GM23248 (cell line): ENCODE measurements around the gene LRP6. TPM values are rescaled to one million over a fixed set of nuclear protein-coding genes. Genes with fewer than 3 reads are reported as not detected.
A peak's percentile ranks its signal among the peaks of the same experiment; 100 is the strongest.

Source experiments
- DNase-seq: peaks from one replicate; pipeline ENCODE4 v3.0.0-alpha.2; 2015
- H2AFZ ChIP-seq: fragments of 200-600 bp; sonication (generic); 2 replicates; pipeline ENCODE4 v1.6.1; 2016; ENCODE audit warnings: antibody characterized with exemption
- H3F3A ChIP-seq: fragments of 200-600 bp; sonication (generic); 2 replicates; pipeline ENCODE4 v1.6.1; 2016; ENCODE audit warnings: mild to moderate bottlenecking, antibody characterized with exemption, mixed run types; ENCODE audit not compliant: insufficient read depth
- H3K27ac ChIP-seq: fragments of 200-600 bp; sonication (generic); 2 replicates; pipeline ENCODE4 v1.5.1; 2016; ENCODE audit warnings: mild to moderate bottlenecking
- H3K27me3 ChIP-seq: fragments of 200-600 bp; sonication (generic); replicated peaks from 2 replicates; pipeline ENCODE4 v1.6.1; 2016; ENCODE audit warnings: mild to moderate bottlenecking; ENCODE audit not compliant: insufficient read depth
- H3K36me3 ChIP-seq: fragments of 200-600 bp; sonication (generic); 2 replicates; pipeline ENCODE4 v1.6.1; 2016; ENCODE audit warnings: low read depth, mild to moderate bottlenecking
- H3K4me1 ChIP-seq: fragments of 200-600 bp; sonication (generic); 2 replicates; pipeline ENCODE4 v1.6.1; 2016; ENCODE audit warnings: mild to moderate bottlenecking; ENCODE audit not compliant: insufficient read depth
- H3K4me2 ChIP-seq: fragments of 200-600 bp; sonication (generic); one replicate; pipeline ENCODE4 v1.6.1; 2016; ENCODE audit warnings: mild to moderate bottlenecking; ENCODE audit not compliant: unreplicated experiment
- H3K4me3 ChIP-seq: fragments of 200-600 bp; sonication (generic); 2 replicates; pipeline ENCODE4 v1.5.1; 2016; ENCODE audit warnings: mild to moderate bottlenecking
- H3K79me2 ChIP-seq: fragments of 200-600 bp; sonication (generic); 2 replicates; pipeline ENCODE4 v1.6.1; 2016; ENCODE audit warnings: mild to moderate bottlenecking; ENCODE audit not compliant: insufficient read depth
- H3K9ac ChIP-seq: fragments of 200-600 bp; sonication (generic); 2 replicates; pipeline ENCODE4 v1.6.1; 2016; ENCODE audit warnings: mild to moderate bottlenecking
- H3K9me2 ChIP-seq: fragments of 200-600 bp; sonication (generic); 2 replicates; pipeline ENCODE4 v1.6.1; 2016; ENCODE audit warnings: mixed run types, mild to moderate bottlenecking, moderate library complexity; ENCODE audit not compliant: insufficient read depth
- H3K9me3 ChIP-seq: fragments of 200-600 bp; sonication (generic); one replicate; pipeline ENCODE4 v1.6.1; 2017; ENCODE audit warnings: low read depth
- H4K20me1 ChIP-seq: fragments of 200-600 bp; sonication (generic); 2 replicates; pipeline ENCODE4 v1.6.0; 2016; ENCODE audit not compliant: insufficient read depth
- EZH2 ChIP-seq: fragments of 200-600 bp; sonication (generic); IDR thresholded peaks from 2 replicates; pipeline ENCODE4 v1.6.1; 2018; ENCODE audit warnings: antibody characterized with exemption, mild to moderate bottlenecking; ENCODE audit not compliant: insufficient read depth, poor library complexity, severe bottlenecking
- EZH2phosphoT487 ChIP-seq: fragments of 200-600 bp; sonication (generic); IDR thresholded peaks from 2 replicates; pipeline ENCODE4 v1.6.1; 2018; ENCODE audit warnings: antibody characterized with exemption, moderate library complexity, mild to moderate bottlenecking, low read depth; ENCODE audit not compliant: insufficient read depth
- WGBS, 2 experiments: methylation state at CpG; one replicate each; pipeline ENCODE4 v1.1.6; 2015 to 2017; ENCODE audit warnings: low lambda C conversion rate in 2 of 2, low coverage in 1 of 2; ENCODE audit errors: missing lambda C conversion rate in 2 of 2; 5-methylcytosine and 5-hydroxymethylcytosine counted together
- in situ Hi-C: fragments of 300-500 bp; cut with MboI; formaldehyde crosslinking; loops from 2 replicates; pipeline ENCODE4 v1.15.0; 2020
- polyA plus RNA-seq: library from polyadenylated mRNA; unstranded; fragments of >200 nt; fragmentation: Nextera tagmentation; extraction: Ambion mirVana; gene quantifications from 2 replicates; pipeline ENCODE4 v1.2.1, GENCODE V29; 2016
- total RNA-seq: library from RNA; depleted of rRNA; stranded (reverse); fragments of >200 nt; shearing (Covaris generic); gene quantifications from 2 replicates; pipeline ENCODE4 v1.2.3, GENCODE V29; 2014

Gene LRP6
- total and polyA plus RNA-seq, 2 experiments from 2014 or later = 10.3 to 20.1 TPM

- H3K4me3 ChIP-seq = no peak overlapping the region
- H2AFZ ChIP-seq = no peak overlapping the region
- H3K4me1 ChIP-seq = no peaks in the 10 kb centered on the region
- H4K20me1 ChIP-seq = no peaks in the 10 kb centered on the region
- H3K27ac ChIP-seq = no peak overlapping the region
- H3K79me2 ChIP-seq = no peaks in the 10 kb centered on the region
- H3F3A ChIP-seq = no peaks in the 10 kb centered on the region
- in situ Hi-C loops = no loop called here
- TF ChIP-seq EZH2phosphoT487 (no peak), EZH2 (no peak)
- no peak overlapping the region for H3K9ac ChIP-seq
- H3K9me3 ChIP-seq = no peaks in the 10 kb centered on the region
- H3K4me2 ChIP-seq = no peak overlapping the region
- no peak for DNase-seq
- no peaks in the 10 kb centered on the region for H3K27me3 ChIP-seq
- H3K36me3 ChIP-seq = no peaks in the 10 kb centered on the region
- 67 to 68% methylated on average over 2 of the region's 2 CpGs for WGBS, 2 experiments
- no peaks in the 10 kb centered on the region for H3K9me2 ChIP-seq
Observed at GRCh38 chr12:12302976-12303375, 36.1 kb upstream of the LRP6 start.

- Histone ChIP-seq H3K4me1 (no peaks in the 10 kb centered on the region), H4K20me1 (no peaks in the 10 kb centered on the region), H3K9ac (no peak overlapping the region), H3K27ac (no peak overlapping the region), H3K27me3 (no peaks in the 10 kb centered on the region), H3K36me3 (no peaks in the 10 kb centered on the region), H3F3A (no peaks in the 10 kb centered on the region), H3K4me2 (no peak overlapping the region), H3K4me3 (no peak overlapping the region), H3K9me2 (no peaks in the 10 kb centered on the region), H3K79me2 (no peaks in the 10 kb centered on the region), H2AFZ (no peak overlapping the region), H3K9me3 (no peaks in the 10 kb centered on the region)
- no peak for DNase-seq
- in situ Hi-C loops = no loop called here
- WGBS, 2 experiments = 49 to 63% methylated on average over 2 of the region's 2 CpGs
- TF ChIP-seq EZH2phosphoT487 (no peak), EZH2 (no peak)
Observed at GRCh38 chr12:12301122-12301521, 34.3 kb upstream of the LRP6 start.

GRCh38 chr12:12297201-12297830 lies 30.5 kb upstream of the LRP6 start:
- TF ChIP-seq EZH2 (no peak), EZH2phosphoT487 (no peak)
- Histone ChIP-seq H3K79me2 (no peaks in the 10 kb centered on the region), H3K4me2 (no peak overlapping the region), H3K4me1 (0 out of 2 replicates have a peak, but pooled peaks cover 4% of the 10 kb centered on the region), H3K27ac (no peak overlapping the region), H3K27me3 (no peaks in the 10 kb centered on the region), H3K9me2 (no peaks in the 10 kb centered on the region), H3K36me3 (no peaks in the 10 kb centered on the region), H2AFZ (no peak overlapping the region), H3K9me3 (no peaks in the 10 kb centered on the region), H3K4me3 (no peak overlapping the region), H3K9ac (no peak overlapping the region), H3F3A (no peaks in the 10 kb centered on the region), H4K20me1 (no peaks in the 10 kb centered on the region)
- DNase-seq = no peak
- WGBS, 2 experiments = 81 to 82% methylated on average over 8 of the region's 8 CpGs
- in situ Hi-C loops = no loop called here

- Histone ChIP-seq H4K20me1 (no peaks in the 10 kb centered on the region), H3F3A (no peaks in the 10 kb centered on the region), H3K9me2 (no peaks in the 10 kb centered on the region), H2AFZ (0 out of 2 replicates have a peak overlapping the region, but pooled peaks have one; percentile 8), H3K9ac (no peak overlapping the region), H3K4me3 (no peak overlapping the region), H3K79me2 (no peaks in the 10 kb centered on the region), H3K4me2 (no peak overlapping the region), H3K4me1 (0 out of 2 replicates have a peak, but pooled peaks cover 4% of the 10 kb centered on the region), H3K36me3 (no peaks in the 10 kb centered on the region), H3K9me3 (no peaks in the 10 kb centered on the region), H3K27me3 (peaks cover 6% of the 10 kb centered on the region; the same call in 1 of the 2 replicates), H3K27ac (no peak overlapping the region)
- in situ Hi-C loops = no loop called here
- DNase-seq = peak; percentile 32
- no peak for TF ChIP-seq EZH2phosphoT487
- TF ChIP-seq EZH2 = no peak
- 61 to 68% methylated on average over 5 of the region's 5 CpGs for WGBS, 2 experiments
Observed at GRCh38 chr12:12294215-12295005, 27.6 kb upstream of the LRP6 start.
